ENCODE results near the gene TRAP1. TPM values are rescaled to one million over a fixed set of nuclear protein-coding genes. Genes with fewer than 3 reads are reported as not detected.

Gene TRAP1
- 100 to 1,000 TPM in 4 of 8 experiments, 10 to 100 TPM in 4; 76.9 to 215 (median 99.6) TPM for total RNA-seq

GRCh38 chr16:3717235-3718018 is at the start of gene TRAP1:
Gene TRAP1, minus strand, starts transcription at chr16:3717524. Its CDS starts 16 bp downstream, at chr16:3717508.
- peak; percentile 89 to 93 (median 91) for ATAC-seq (replicated peaks in 6 of 8)

GRCh38 chr16:3766177-3766576 is 48.9 kb upstream of the TRAP1 start:
- Histone ChIP-seq H3K4me3 (no peak overlapping the region), H3K4me1 (replicated peaks in 1 of 2) (no peaks in the 10 kb centered on the region), H3K27ac (no peak overlapping the region)
- no peak for ATAC-seq (replicated peaks in 6 of 8)
- 81 to 100% (median 95%) methylated on average over 1 to 3 of the region's 3 CpGs for WGBS, 10 experiments
- in situ Hi-C loops (cut with MboI; ENCODE audit: low pct_unique_long_range_greater_than_20kb in 2 of 9, low sequenced_read_pairs in 9 of 9, unreplicated experiment in 9 of 9): no loop called here

More at GRCh38 chr16:3717235-3718018, at the start of gene TRAP1:
- Histone ChIP-seq H3K4me1 (replicated peaks in 1 of 2) (peaks cover 10 to 12% of the 10 kb centered on the region in 2 donors), H3K4me3 (peak within 1 kb of the TSS; percentile 54 to 96 (median 90)), H3K27ac (peak within 1 kb of the TSS; percentile 77 to 90)
- in situ Hi-C loops (cut with MboI; ENCODE audit: low pct_unique_long_range_greater_than_20kb in 2 of 9, low sequenced_read_pairs in 9 of 9, unreplicated experiment in 9 of 9): no loop called here
- 0 to 2% (median 0%) methylated on average over 2 to 12 of the region's 95 CpGs; no CpG with 5 or more reads in 7 of the 10 experiments for WGBS, 10 experiments

GRCh38 chr16:3764409-3764808 is 47.1 kb upstream of the TRAP1 start:
- in situ Hi-C loops (cut with MboI; ENCODE audit: low pct_unique_long_range_greater_than_20kb in 2 of 9, low sequenced_read_pairs in 9 of 9, unreplicated experiment in 9 of 9): no loop called here
- WGBS, 10 experiments: 93 to 94% (median 94%) methylated on average over 3 of the region's 3 CpGs; no CpG with 5 or more reads in 7 of the 10 experiments
- no peak for ATAC-seq (replicated peaks in 6 of 8)
- H3K4me1 ChIP-seq (replicated peaks in 1 of 2): no peaks in the 10 kb centered on the region
- no peak overlapping the region for H3K4me3 ChIP-seq
- no peak overlapping the region for H3K27ac ChIP-seq

GRCh38 chr16:3762107-3762750 is 44.9 kb upstream of the TRAP1 start:
- Histone ChIP-seq H3K4me3 (no peak overlapping the region), H3K4me1 (replicated peaks in 1 of 2) (no peaks in the 10 kb centered on the region), H3K27ac (no peak overlapping the region)
- in situ Hi-C loops (cut with MboI; ENCODE audit: low pct_unique_long_range_greater_than_20kb in 2 of 9, low sequenced_read_pairs in 9 of 9, unreplicated experiment in 9 of 9): no loop called here
- no peak for ATAC-seq (replicated peaks in 6 of 8)
- 57 to 100% (median 84%) methylated on average over 1 to 15 of the region's 25 CpGs; no CpG with 5 or more reads in 1 of the 10 experiments for WGBS, 10 experiments

GRCh38 chr16:3761375-3762106 is 44.2 kb upstream of the TRAP1 start:
- H3K4me1 ChIP-seq (replicated peaks in 1 of 2): no peaks in the 10 kb centered on the region
- peak in 1 of 8 experiments; percentile 43 for ATAC-seq (replicated peaks in 6 of 8)
- H3K27ac ChIP-seq: no peak overlapping the region
- 80 to 100% (median 89%) methylated on average over 1 to 14 of the region's 14 CpGs; no CpG with 5 or more reads in 3 of the 10 experiments for WGBS, 10 experiments
- no peak overlapping the region for H3K4me3 ChIP-seq
- in situ Hi-C loops (cut with MboI; ENCODE audit: low pct_unique_long_range_greater_than_20kb in 2 of 9, low sequenced_read_pairs in 9 of 9, unreplicated experiment in 9 of 9): no loop called here

- ATAC-seq (replicated peaks in 6 of 8): no peak
- 80 to 100% (median 100%) methylated on average over 1 to 5 of the region's 6 CpGs; no CpG with 5 or more reads in 3 of the 10 experiments for WGBS, 10 experiments
- no peak overlapping the region for H3K4me3 ChIP-seq
- no peaks in the 10 kb centered on the region for H3K4me1 ChIP-seq (replicated peaks in 1 of 2)
- H3K27ac ChIP-seq: no peak overlapping the region
- in situ Hi-C loops (cut with MboI; ENCODE audit: low pct_unique_long_range_greater_than_20kb in 2 of 9, low sequenced_read_pairs in 9 of 9, unreplicated experiment in 9 of 9): no loop called here
Measured at GRCh38 chr16:3760518-3760917, 43.2 kb upstream of the TRAP1 start.

GRCh38 chr16:3759736-3760135 is 42.4 kb upstream of the TRAP1 start:
- in situ Hi-C loops (cut with MboI; ENCODE audit: low pct_unique_long_range_greater_than_20kb in 2 of 9, low sequenced_read_pairs in 9 of 9, unreplicated experiment in 9 of 9): no loop called here
- no peak for ATAC-seq (replicated peaks in 6 of 8)
- Histone ChIP-seq H3K4me3 (no peak overlapping the region), H3K4me1 (replicated peaks in 1 of 2) (no peaks in the 10 kb centered on the region), H3K27ac (no peak overlapping the region)
- WGBS, 10 experiments: 73 to 100% (median 94%) methylated on average over 1 to 5 of the region's 5 CpGs

- Histone ChIP-seq H3K4me1 (replicated peaks in 1 of 2) (no peaks in the 10 kb centered on the region), H3K4me3 (no peak overlapping the region), H3K27ac (no peak overlapping the region)
- 81 to 96% (median 92%) methylated on average over 2 to 9 of the region's 9 CpGs for WGBS, 10 experiments
- no peak for ATAC-seq (replicated peaks in 6 of 8)
- in situ Hi-C loops (cut with MboI; ENCODE audit: low pct_unique_long_range_greater_than_20kb in 2 of 9, low sequenced_read_pairs in 9 of 9, unreplicated experiment in 9 of 9): no loop called here
Measured at GRCh38 chr16:3756113-3756512, 38.8 kb upstream of the TRAP1 start.

- 71 to 100% (median 90%) methylated on average over 1 to 4 of the region's 4 CpGs; no CpG with 5 or more reads in 2 of the 10 experiments for WGBS, 10 experiments
- ATAC-seq (replicated peaks in 6 of 8): no peak
- Histone ChIP-seq H3K27ac (no peak overlapping the region), H3K4me1 (replicated peaks in 1 of 2) (no peaks in the 10 kb centered on the region), H3K4me3 (no peak overlapping the region)
- in situ Hi-C loops (cut with MboI; ENCODE audit: low pct_unique_long_range_greater_than_20kb in 2 of 9, low sequenced_read_pairs in 9 of 9, unreplicated experiment in 9 of 9): no loop called here
Measured at GRCh38 chr16:3755249-3755648, 37.9 kb upstream of the TRAP1 start.

GRCh38 chr16:3754772-3755171 is 37.4 kb upstream of the TRAP1 start:
- in situ Hi-C loops (cut with MboI; ENCODE audit: low pct_unique_long_range_greater_than_20kb in 2 of 9, low sequenced_read_pairs in 9 of 9, unreplicated experiment in 9 of 9): no loop called here
- no peaks in the 10 kb centered on the region for H3K4me1 ChIP-seq (replicated peaks in 1 of 2)
- no peak overlapping the region for H3K27ac ChIP-seq
- ATAC-seq (replicated peaks in 6 of 8): no peak
- WGBS, 10 experiments: 87 to 100% (median 95%) methylated on average over 1 to 5 of the region's 5 CpGs; no CpG with 5 or more reads in 1 of the 10 experiments
- H3K4me3 ChIP-seq: no peak overlapping the region

- in situ Hi-C loops (cut with MboI; ENCODE audit: low pct_unique_long_range_greater_than_20kb in 2 of 9, low sequenced_read_pairs in 9 of 9, unreplicated experiment in 9 of 9): no loop called here
- peak in 3 of 8 experiments; percentile 94 to 96 (median 95) for ATAC-seq (replicated peaks in 6 of 8)
Measured at GRCh38 chr16:3754081-3754703, 36.9 kb upstream of the TRAP1 start.

GRCh38 chr16:3752984-3753383 is 35.7 kb upstream of the TRAP1 start:
- no peak for ATAC-seq (replicated peaks in 6 of 8)

More at GRCh38 chr16:3754081-3754703, 36.9 kb upstream of the TRAP1 start:
- Histone ChIP-seq H3K4me3 (no peak overlapping the region), H3K4me1 (replicated peaks in 1 of 2) (no peaks in the 10 kb centered on the region), H3K27ac (no peak overlapping the region)
- WGBS, 10 experiments: 36 to 100% (median 86%) methylated on average over 2 to 4 of the region's 4 CpGs; no CpG with 5 or more reads in 2 of the 10 experiments

More at GRCh38 chr16:3752984-3753383, 35.7 kb upstream of the TRAP1 start:
- Histone ChIP-seq H3K4me1 (replicated peaks in 1 of 2) (no peaks in the 10 kb centered on the region), H3K4me3 (no peak overlapping the region), H3K27ac (no peak overlapping the region)
- 73 to 100% (median 91%) methylated on average over 2 to 15 of the region's 15 CpGs; no CpG with 5 or more reads in 1 of the 10 experiments for WGBS, 10 experiments
- in situ Hi-C loops (cut with MboI; ENCODE audit: low pct_unique_long_range_greater_than_20kb in 2 of 9, low sequenced_read_pairs in 9 of 9, unreplicated experiment in 9 of 9): no loop called here
